SK-N-SH (cell line): ENCODE measurements around the gene HCCS.

ENCODE experiments used
- CHD2 ChIP-seq: fragments of 150-350 bp; IDR thresholded peaks from 2 replicates; pipeline ENCODE4 v1.6.1; 2018; ENCODE audit warnings: low read length; ENCODE audit not compliant: partially characterized antibody
- CTCF ChIP-seq: fragments of 200-600 bp; sonication (generic); IDR thresholded peaks from 2 replicates; pipeline ENCODE4 v1.6.1; 2017; ENCODE audit warnings: antibody characterized with exemption, mild to moderate bottlenecking, moderate library complexity
- EZH2phosphoT487 ChIP-seq: fragments of 200-600 bp; sonication (generic); IDR thresholded peaks from 2 replicates; pipeline ENCODE4 v1.6.1; 2017; ENCODE audit warnings: low read depth, mixed run types, mild to moderate bottlenecking, antibody characterized with exemption, moderate library complexity, borderline replicate concordance
- NFIC ChIP-seq: IDR thresholded peaks from 2 replicates; pipeline ENCODE4 v1.4.0; 2012; ENCODE audit warnings: borderline replicate concordance
- RAD21 ChIP-seq: IDR thresholded peaks from 2 replicates; pipeline ENCODE4 v1.6.1; 2012; ENCODE audit warnings: mild to moderate bottlenecking, low read length
- TCF12 ChIP-seq: IDR thresholded peaks from 2 replicates; pipeline ENCODE4 v1.4.0; 2012

DNA sequence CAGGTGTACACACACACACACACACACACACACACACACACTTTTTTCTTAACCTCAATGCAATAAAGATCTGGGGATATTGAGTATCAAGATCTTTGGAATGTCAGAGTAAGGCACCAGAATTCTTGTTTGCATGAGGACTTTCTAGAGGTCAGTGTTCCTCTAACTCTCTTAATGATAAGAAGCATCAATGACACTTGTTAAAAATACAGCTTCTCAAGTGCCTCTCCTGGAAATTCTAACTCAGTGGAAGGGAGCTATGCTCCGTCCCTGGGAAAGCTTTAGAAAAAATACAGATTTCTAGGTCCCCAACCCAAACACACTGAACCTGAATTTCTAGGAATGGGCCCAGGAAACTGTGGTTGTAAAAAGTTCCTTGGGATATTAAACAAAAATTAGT, 25.8 kb upstream of the HCCS start:
- no peak for TF ChIP-seq TCF12
- TF ChIP-seq CHD2, result no peak
- TF ChIP-seq NFIC, result no peak
- no peak for TF ChIP-seq CTCF
- no peak for TF ChIP-seq RAD21
- no peak for TF ChIP-seq EZH2phosphoT487
